Colonic mucosa (tissue), 4 donors: Measurements from ENCODE around the gene SPRED1. TPM values are rescaled to one million over a fixed set of nuclear protein-coding genes. Genes with fewer than 3 reads are reported as not detected.
A peak's percentile ranks its signal among the peaks of the same experiment; 100 is the strongest.

Source experiments
- DNase-seq: peaks from one replicate; pipeline ENCODE4 v3.0.0-alpha.2; 2020
- H3K27ac ChIP-seq: fragments of 200-600 bp; one replicate; pipeline ENCODE4 v1.8.0; 2021
- H3K27me3 ChIP-seq: fragments of 200-600 bp; one replicate; pipeline ENCODE4 v1.8.0; 2021
- H3K36me3 ChIP-seq: fragments of 200-600 bp; one replicate; pipeline ENCODE4 v1.8.0; 2021
- H3K4me1 ChIP-seq: fragments of 200-600 bp; one replicate; pipeline ENCODE4 v1.8.0; 2021; ENCODE audit warnings: mild to moderate bottlenecking
- H3K4me3 ChIP-seq: fragments of 200-600 bp; one replicate; pipeline ENCODE4 v1.8.0; 2021
- H3K9ac ChIP-seq, 2 donors: one replicate each; pipeline ENCODE4 v1.7.0; 2013; ENCODE audit warnings: control low read depth in 2 of 2, low read depth in 2 of 2, low read length in 2 of 2
- H3K9me3 ChIP-seq: fragments of 200-600 bp; one replicate; pipeline ENCODE4 v1.8.0; 2021
- CTCF ChIP-seq: fragments of 200-600 bp; IDR thresholded peaks from one replicate; pipeline ENCODE4 v1.8.0; 2022; ENCODE audit warnings: antibody characterized with exemption, mild to moderate bottlenecking
- intact Hi-C: fragments of 100-400 bp; cut with DNase I; formaldehyde crosslinking; loops from one replicate; pipeline ENCODE4 v1.14.1; 2022
- total RNA-seq, 2 donors: library from RNA; stranded (reverse); fragmentation: NEBNext Ultra II Directional in 1 of 2; extraction: Animal tissue kit (Norgen Biotek cat#: 25700) in 1 of 2; gene quantifications; one replicate each; pipeline ENCODE4 v1.2.1, GENCODE V29; 2021
- donor health status: healthy.
- donor health status: DM: no; HTN: no; CAD: no.
- donor health status: DM: no; HTN: no; CAD: no.

The SPRED1 gene
- total RNA-seq, 2 donors from 2014 or later, result 26.8 to 28.0 TPM

- Histone ChIP-seq H3K36me3 (no peaks in the 10 kb centered on the region), H3K4me3 (peak overlapping the region; percentile 75), H3K9ac (peak overlapping the region; percentile 90 to 92), H3K9me3 (no peaks in the 10 kb centered on the region), H3K27ac (peak overlapping the region; percentile 99), H3K4me1 (no peaks in the 10 kb centered on the region), H3K27me3 (no peaks in the 10 kb centered on the region)
- no peak for TF ChIP-seq CTCF
- intact Hi-C loops, result loop anchor here (10.0 kb wide), 2 partner anchors 101 to 179 kb away; no protein-coding TSS in a partner anchor
- peak; percentile 32 for DNase-seq
These were observed 730 bp downstream of the SPRED1 start for GRCh38 chr15:38253351-38253781.

- Histone ChIP-seq H3K9me3 (no peaks in the 10 kb centered on the region), H3K36me3 (no peaks in the 10 kb centered on the region), H3K4me1 (no peaks in the 10 kb centered on the region), H3K4me3 (peak overlapping the region; percentile 75), H3K9ac (peak overlapping the region; percentile 90 to 92), H3K27ac (peak overlapping the region; percentile 99), H3K27me3 (no peaks in the 10 kb centered on the region)
- no peak for TF ChIP-seq CTCF
- intact Hi-C loops, result loop anchor here (10.0 kb wide), 2 partner anchors 101 to 179 kb away; no protein-coding TSS in a partner anchor
- peak; percentile 83 for DNase-seq
These were observed 1.6 kb downstream of the SPRED1 start for GRCh38 chr15:38254051-38254883.

- no peak overlapping the region for H3K27ac ChIP-seq
- no peak overlapping the region for H3K4me3 ChIP-seq
- no peaks in the 10 kb centered on the region for H3K36me3 ChIP-seq
- no peaks in the 10 kb centered on the region for H3K27me3 ChIP-seq
- DNase-seq, result no peak
- no peaks in the 10 kb centered on the region for H3K9me3 ChIP-seq
- intact Hi-C loops, result loop anchor here (10.0 kb wide), 2 partner anchors 99 to 181 kb away; no protein-coding TSS in a partner anchor
- H3K4me1 ChIP-seq, result no peaks in the 10 kb centered on the region
- H3K9ac ChIP-seq, result no peak overlapping the region
- TF ChIP-seq CTCF, result no peak
These were observed 3.1 kb downstream of the SPRED1 start for GRCh38 chr15:38255690-38256089.

GRCh38 chr15:38257676-38258075 is 5.0 kb downstream of the SPRED1 start:
- H3K9me3 ChIP-seq, result no peaks in the 10 kb centered on the region
- no peak overlapping the region for H3K4me3 ChIP-seq
- intact Hi-C loops, result loop anchor here (10.0 kb wide), 2 partner anchors 97 to 183 kb away; no protein-coding TSS in a partner anchor
- no peaks in the 10 kb centered on the region for H3K4me1 ChIP-seq
- TF ChIP-seq CTCF, result no peak
- no peak overlapping the region for H3K27ac ChIP-seq
- DNase-seq, result no peak
- H3K27me3 ChIP-seq, result no peaks in the 10 kb centered on the region
- H3K9ac ChIP-seq, result no peak overlapping the region
- H3K36me3 ChIP-seq, result no peaks in the 10 kb centered on the region

- H3K36me3 ChIP-seq, result no peaks in the 10 kb centered on the region
- TF ChIP-seq CTCF, result no peak
- H3K9me3 ChIP-seq, result no peaks in the 10 kb centered on the region
- H3K27me3 ChIP-seq, result no peaks in the 10 kb centered on the region
- no peak overlapping the region for H3K9ac ChIP-seq
- intact Hi-C loops, result loop anchor here (10.0 kb wide), 2 partner anchors 96 to 184 kb away; no protein-coding TSS in a partner anchor
- H3K4me3 ChIP-seq, result no peak overlapping the region
- DNase-seq, result no peak
- H3K27ac ChIP-seq, result no peak overlapping the region
- no peaks in the 10 kb centered on the region for H3K4me1 ChIP-seq
These were observed 6.5 kb downstream of the SPRED1 start for GRCh38 chr15:38259134-38259533.
